ENCODE results near the gene TRIM13.

The TRIM13 gene

GRCh38 chr13:50015258-50015657 is 18.4 kb downstream of the TRIM13 start, which contains the start of gene KCNRG:
Gene KCNRG, plus strand, starts transcription at chr13:50015444. Its CDS starts 50 bp downstream, at chr13:50015494.
- no peak for TF ChIP-seq CTCF (conservative IDR thresholded peaks at IDR 0.05)
- TF ChIP-seq ZFX (IDR thresholded peaks at IDR 0.05) = no peak
- H3K27ac ChIP-seq = no peak within 1 kb of the TSS

- H3K27ac ChIP-seq = no peak overlapping the region
- TF ChIP-seq CTCF (conservative IDR thresholded peaks at IDR 0.05) (no peak), ZFX (IDR thresholded peaks at IDR 0.05) (no peak)
Observed at GRCh38 chr13:50015750-50016149, 18.9 kb downstream of the TRIM13 start.

GRCh38 chr13:50016444-50016843 is 19.6 kb downstream of the TRIM13 start:
- no peak for TF ChIP-seq CTCF (conservative IDR thresholded peaks at IDR 0.05)
- no peak for TF ChIP-seq ZFX (IDR thresholded peaks at IDR 0.05)
- no peak overlapping the region for H3K27ac ChIP-seq

- TF ChIP-seq ZFX (IDR thresholded peaks at IDR 0.05) (no peak), CTCF (conservative IDR thresholded peaks at IDR 0.05) (no peak)
Observed at GRCh38 chr13:50017819-50018218, 21.0 kb downstream of the TRIM13 start.

GRCh38 chr13:50025436-50025835 is 28.6 kb downstream of the TRIM13 start:
- no peak for TF ChIP-seq ZFX (IDR thresholded peaks at IDR 0.05)
- no peak for TF ChIP-seq CTCF (conservative IDR thresholded peaks at IDR 0.05)
- H3K27ac ChIP-seq = no peak overlapping the region

More at GRCh38 chr13:50017819-50018218, 21.0 kb downstream of the TRIM13 start:
- no peak overlapping the region for H3K27ac ChIP-seq

- TF ChIP-seq CTCF (conservative IDR thresholded peaks at IDR 0.05) (no peak), ZFX (IDR thresholded peaks at IDR 0.05) (no peak)
- H3K27ac ChIP-seq = no peak overlapping the region
Observed at GRCh38 chr13:50026788-50027473, 30.1 kb downstream of the TRIM13 start.

GRCh38 chr13:50030315-50030714 is 33.5 kb downstream of the TRIM13 start:
- H3K27ac ChIP-seq = no peak overlapping the region
- no peak for TF ChIP-seq CTCF (conservative IDR thresholded peaks at IDR 0.05)

All from C4-2B (cell line).